Effector CD8-positive, alpha-beta T cell (primary cell): ENCODE results near the gene PDK1.

Source experiments
- DNase-seq: peaks from one replicate; lab custom pipeline; 2025; lab: John Stamatoyannopoulos, UW

PDK1 gene

GRCh38 chr2:172597176-172597842, 41.4 kb downstream of the PDK1 start:
- no peak for DNase-seq

GRCh38 chr2:172599947-172600346, 44.1 kb downstream of the PDK1 start:
- DNase-seq = no peak

GRCh38 chr2:172600557-172601008, 44.7 kb downstream of the PDK1 start:
- no peak for DNase-seq

GRCh38 chr2:172606285-172606684, 50.4 kb downstream of the PDK1 start:
- no peak for DNase-seq

GRCh38 chr2:172607379-172607928, 51.6 kb downstream of the PDK1 start:
- DNase-seq = no peak

GRCh38 chr2:172609488-172609887, 53.6 kb downstream of the PDK1 start:
- DNase-seq = no peak

GRCh38 chr2:172612051-172612450, 56.2 kb downstream of the PDK1 start:
- DNase-seq = no peak

GRCh38 chr2:172613040-172613439, 57.1 kb downstream of the PDK1 start:
- no peak for DNase-seq

- no peak for DNase-seq
Measured at GRCh38 chr2:172613615-172614231, 57.8 kb downstream of the PDK1 start.

- no peak for DNase-seq
Measured at GRCh38 chr2:172614932-172615331, 59.0 kb downstream of the PDK1 start.

- DNase-seq = no peak
Measured at GRCh38 chr2:172615727-172616261, 59.9 kb downstream of the PDK1 start.

- DNase-seq = no peak
Measured at GRCh38 chr2:172617115-172617514, 61.2 kb downstream of the PDK1 start.

GRCh38 chr2:172623249-172623965, 67.5 kb downstream of the PDK1 start:
- no peak for DNase-seq

- no peak for DNase-seq
Measured at GRCh38 chr2:172624996-172625395, 69.1 kb downstream of the PDK1 start.

- no peak for DNase-seq
Measured at GRCh38 chr2:172627181-172627580, 71.3 kb downstream of the PDK1 start.

- no peak for DNase-seq
Measured at GRCh38 chr2:172628085-172628484, 72.2 kb downstream of the PDK1 start.

GRCh38 chr2:172629586-172629985, 73.7 kb downstream of the PDK1 start:
- DNase-seq = no peak

GRCh38 chr2:172630181-172630580, 74.3 kb downstream of the PDK1 start:
- no peak for DNase-seq

GRCh38 chr2:172634477-172634876, 78.6 kb downstream of the PDK1 start:
- DNase-seq = no peak

- DNase-seq = no peak
Measured at GRCh38 chr2:172635548-172635947, 79.7 kb downstream of the PDK1 start.

- DNase-seq = no peak
Measured at GRCh38 chr2:172639256-172639655, 83.4 kb downstream of the PDK1 start.

GRCh38 chr2:172639823-172640222, 83.9 kb downstream of the PDK1 start:
- no peak for DNase-seq

GRCh38 chr2:172640389-172640788, 84.5 kb downstream of the PDK1 start:
- DNase-seq = no peak
